ENCODE data around the gene AMPD2.

- no peak for TF ChIP-seq CTCF (IDR thresholded peaks at IDR 0.05)
- TF ChIP-seq POLR2A (IDR thresholded peaks at IDR 0.05; ENCODE audit: low read depth) = no peak
Observed at GRCh38 chr1:109584766-109585165, 34.9 kb upstream of the AMPD2 start.
